ENCODE results near the gene PTPRM.

Gene PTPRM

DNA sequence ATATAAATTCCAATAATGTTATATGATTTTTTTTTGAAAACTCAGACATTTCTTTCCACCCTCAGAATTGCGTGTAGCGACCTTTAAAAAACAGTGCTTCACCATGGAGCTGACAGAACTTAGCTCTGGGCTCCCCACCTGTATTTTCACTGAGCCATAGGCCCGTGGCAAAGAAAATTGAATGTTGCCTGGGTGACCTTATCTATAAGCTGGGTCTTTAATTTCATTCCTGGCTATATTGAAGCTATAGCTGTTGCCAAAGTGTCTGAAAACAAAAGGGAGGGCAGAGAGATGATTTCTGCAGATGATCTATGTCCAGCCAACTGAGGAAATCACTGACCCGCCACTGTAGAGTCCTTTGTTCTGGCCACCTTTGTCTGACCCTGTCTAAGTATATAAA is 411.7 kb downstream of the PTPRM start:
- Histone ChIP-seq H3K4me3 (ENCODE audit: low read depth in 1 of 2, low read length in 1 of 2) (no peak overlapping the region), H3K27me3 (no peaks in the 10 kb centered on the region), H3K36me3 (no peaks in the 10 kb centered on the region), H3K4me1 (ENCODE audit: control insufficient read depth in 1 of 2, insufficient read depth in 1 of 2, low read depth in 1 of 2, low read length in 1 of 2) (no peaks in the 10 kb centered on the region), H3K27ac (no peak overlapping the region), H3K9me3 (no peaks in the 10 kb centered on the region)
- TF ChIP-seq, protein P1, sequence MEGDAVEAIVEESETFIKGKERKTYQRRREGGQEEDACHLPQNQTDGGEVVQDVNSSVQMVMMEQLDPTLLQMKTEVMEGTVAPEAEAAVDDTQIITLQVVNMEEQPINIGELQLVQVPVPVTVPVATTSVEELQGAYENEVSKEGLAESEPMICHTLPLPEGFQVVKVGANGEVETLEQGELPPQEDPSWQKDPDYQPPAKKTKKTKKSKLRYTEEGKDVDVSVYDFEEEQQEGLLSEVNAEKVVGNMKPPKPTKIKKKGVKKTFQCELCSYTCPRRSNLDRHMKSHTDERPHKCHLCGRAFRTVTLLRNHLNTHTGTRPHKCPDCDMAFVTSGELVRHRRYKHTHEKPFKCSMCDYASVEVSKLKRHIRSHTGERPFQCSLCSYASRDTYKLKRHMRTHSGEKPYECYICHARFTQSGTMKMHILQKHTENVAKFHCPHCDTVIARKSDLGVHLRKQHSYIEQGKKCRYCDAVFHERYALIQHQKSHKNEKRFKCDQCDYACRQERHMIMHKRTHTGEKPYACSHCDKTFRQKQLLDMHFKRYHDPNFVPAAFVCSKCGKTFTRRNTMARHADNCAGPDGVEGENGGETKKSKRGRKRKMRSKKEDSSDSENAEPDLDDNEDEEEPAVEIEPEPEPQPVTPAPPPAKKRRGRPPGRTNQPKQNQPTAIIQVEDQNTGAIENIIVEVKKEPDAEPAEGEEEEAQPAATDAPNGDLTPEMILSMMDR (IDR thresholded peaks at IDR 0.05): no peak

DNA sequence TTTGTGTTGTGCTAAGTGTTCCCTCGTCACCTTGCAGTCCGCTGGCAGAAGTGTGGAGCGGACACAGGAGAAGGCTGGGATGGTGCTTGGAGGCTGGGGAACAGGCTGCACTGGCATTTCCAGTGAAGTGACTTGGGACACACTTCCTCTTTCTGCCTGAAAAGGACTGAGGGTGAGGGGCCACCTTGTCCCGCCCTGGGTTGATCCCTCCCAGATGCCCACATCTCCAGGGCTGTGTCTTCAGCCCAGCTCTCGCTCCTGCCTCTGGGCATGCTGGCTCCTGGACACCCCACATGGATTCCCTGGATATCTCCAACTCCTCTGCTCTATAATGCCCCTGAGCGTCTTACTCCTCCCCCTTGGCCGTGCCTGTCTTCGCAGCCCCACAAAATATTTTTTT is 412.6 kb downstream of the PTPRM start:
- Histone ChIP-seq H3K36me3 (no peaks in the 10 kb centered on the region), H3K4me1 (ENCODE audit: control insufficient read depth in 1 of 2, insufficient read depth in 1 of 2, low read depth in 1 of 2, low read length in 1 of 2) (no peaks in the 10 kb centered on the region)

DNA sequence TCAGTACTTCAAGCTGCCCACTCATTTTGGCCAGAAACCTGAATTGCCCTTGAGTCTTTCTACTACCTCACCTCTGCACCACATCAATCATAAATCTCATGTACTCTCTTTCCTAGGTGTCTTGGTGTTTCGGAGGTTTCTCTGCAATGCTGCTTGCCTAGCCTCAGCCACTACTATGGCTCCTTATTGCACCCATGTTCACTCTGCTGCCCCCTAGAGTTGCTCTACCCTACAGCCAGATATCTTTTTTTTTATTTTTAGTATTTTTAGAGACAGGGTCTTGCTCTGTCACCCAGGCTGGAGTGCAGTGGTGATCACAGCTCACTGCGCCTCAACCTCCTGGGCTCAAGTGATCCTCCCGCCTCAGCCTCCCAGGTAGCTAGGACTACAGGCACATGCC is 413.0 kb downstream of the PTPRM start:
- TF ChIP-seq, protein P1 (IDR thresholded peaks at IDR 0.05): no peak
- no peaks in the 10 kb centered on the region for H3K4me1 ChIP-seq (ENCODE audit: control insufficient read depth in 1 of 2, insufficient read depth in 1 of 2, low read depth in 1 of 2, low read length in 1 of 2)
- no peaks in the 10 kb centered on the region for H3K36me3 ChIP-seq

More for the DNA sequence above, 412.6 kb downstream of the PTPRM start:
- Histone ChIP-seq H3K9me3 (no peaks in the 10 kb centered on the region), H3K4me3 (ENCODE audit: low read depth in 1 of 2, low read length in 1 of 2) (no peak overlapping the region), H3K27ac (no peak overlapping the region), H3K27me3 (no peaks in the 10 kb centered on the region)
- TF ChIP-seq, protein P1 (IDR thresholded peaks at IDR 0.05): no peak

DNA sequence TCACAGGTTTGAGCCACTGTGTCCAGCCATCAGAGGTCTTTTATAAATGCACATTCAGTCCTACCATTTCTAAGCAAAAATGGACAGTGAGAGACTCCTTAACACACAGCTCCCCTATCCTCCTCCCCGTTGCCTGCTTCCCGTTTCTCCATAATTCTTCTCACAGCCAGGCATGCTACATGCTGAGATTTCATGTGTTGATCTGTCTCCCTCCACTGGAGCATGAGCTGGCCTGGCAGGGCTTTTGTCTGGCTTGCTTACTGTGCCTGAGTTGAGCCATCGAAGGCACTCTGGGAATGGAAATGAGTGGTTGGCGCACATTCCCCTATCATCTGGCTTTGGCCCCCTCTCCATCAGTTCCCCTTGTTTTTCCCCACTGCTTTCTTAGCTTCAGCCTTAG is 413.5 kb downstream of the PTPRM start:
- H3K27ac ChIP-seq: no peak overlapping the region
- H3K36me3 ChIP-seq: no peaks in the 10 kb centered on the region
- no peaks in the 10 kb centered on the region for H3K27me3 ChIP-seq
- no peak overlapping the region for H3K4me3 ChIP-seq (ENCODE audit: low read depth in 1 of 2, low read length in 1 of 2)
- H3K9me3 ChIP-seq: no peaks in the 10 kb centered on the region
- no peaks in the 10 kb centered on the region for H3K4me1 ChIP-seq (ENCODE audit: control insufficient read depth in 1 of 2, insufficient read depth in 1 of 2, low read depth in 1 of 2, low read length in 1 of 2)
- TF ChIP-seq, protein P1 (IDR thresholded peaks at IDR 0.05): no peak

More for the DNA sequence above, 413.0 kb downstream of the PTPRM start:
- Histone ChIP-seq H3K27ac (no peak overlapping the region), H3K27me3 (no peaks in the 10 kb centered on the region), H3K9me3 (no peaks in the 10 kb centered on the region), H3K4me3 (ENCODE audit: low read depth in 1 of 2, low read length in 1 of 2) (no peak overlapping the region)

DNA sequence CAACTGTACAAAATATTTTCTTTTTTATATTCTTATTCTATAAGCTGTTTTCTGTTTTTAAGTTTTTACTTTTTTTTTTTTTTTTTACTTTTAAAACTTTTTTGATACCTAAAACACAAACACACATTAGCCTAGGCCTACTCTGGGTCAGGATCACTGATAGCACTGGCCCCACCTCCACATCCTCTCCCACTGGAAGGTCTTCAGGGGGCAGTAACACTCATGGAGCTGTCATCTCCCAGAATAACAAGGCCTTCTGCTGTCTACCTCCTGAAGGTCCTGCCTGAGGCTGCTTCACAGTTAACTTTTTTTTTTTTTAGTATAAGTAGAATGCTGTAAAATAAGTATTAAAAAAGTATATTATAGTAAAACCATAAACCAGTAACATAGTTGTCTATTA is 415.1 kb downstream of the PTPRM start:
- Histone ChIP-seq H3K27me3 (no peaks in the 10 kb centered on the region), H3K4me1 (ENCODE audit: control insufficient read depth in 1 of 2, insufficient read depth in 1 of 2, low read depth in 1 of 2, low read length in 1 of 2) (no peaks in the 10 kb centered on the region), H3K27ac (no peak overlapping the region), H3K4me3 (ENCODE audit: low read depth in 1 of 2, low read length in 1 of 2) (no peak overlapping the region), H3K9me3 (no peaks in the 10 kb centered on the region), H3K36me3 (no peaks in the 10 kb centered on the region)
- TF ChIP-seq, protein P1 (IDR thresholded peaks at IDR 0.05): no peak

All from neutrophil (primary cell).